T-cell (primary cell): ENCODE results near the gene CIAPIN1. TPM values are rescaled to one million over a fixed set of nuclear protein-coding genes. Genes with fewer than 3 reads are reported as not detected.

ENCODE experiments used
- ATAC-seq, 4 experiments: fragments of 200-7000 bp in 3 of 4; fragments of 150-1000 bp in 1 of 4; cut with Tn5 transposase; replicated peaks in 1 of 4; 1 replicate in 3 of 4; 2 replicates in 1 of 4; pipeline ENCODE4 v1.10.0; 2021; ENCODE audit warnings: moderate library complexity in 3 of 4, mild to moderate bottlenecking in 2 of 4, moderate number of reproducible peaks in 1 of 4
- CTCF ChIA-PET, 2 donors: fragments of 300-600 bp; sonication (Branson Sonifier 250); formaldehyde crosslinking; loops; one replicate each; lab custom pipeline; 2022; ENCODE audit warnings: antibody characterized with exemption in 2 of 2; lab: Charles Lee
- POLR2A ChIA-PET, 2 donors: fragments of 300-600 bp; sonication (Branson Sonifier 250); formaldehyde crosslinking; loops; one replicate each; lab custom pipeline; 2022; ENCODE audit warnings: antibody characterized with exemption in 2 of 2; lab: Charles Lee
- DNase-seq, 35 experiments: peaks; one replicate each; pipeline versions ENCODE4 v3.0.0 to v3.0.0-alpha.2; 2013 to 2023
- H3K27ac ChIP-seq: one replicate; pipeline ENCODE4 v1.5.1; 2013; ENCODE audit warnings: low read length
- H3K27me3 ChIP-seq, 2 experiments: replicated peaks in 1 of 2; 1 replicate in 1 of 2; 2 replicates in 1 of 2; pipeline versions ENCODE4 v1.6.1 to v1.7.0; 2013; ENCODE audit warnings: low read length in 1 of 2, mixed read lengths in 1 of 2; ENCODE audit not compliant: control insufficient read depth in 2 of 2, insufficient read depth in 2 of 2; ENCODE audit errors: extremely low read depth in 1 of 2
- H3K36me3 ChIP-seq, 2 donors: 1 replicate in 1 of 2; 2 replicates in 1 of 2; pipeline versions ENCODE4 v1.6.1 to v1.7.0; 2013; ENCODE audit warnings: low read length in 1 of 2; ENCODE audit not compliant: control insufficient read depth in 2 of 2, insufficient read depth in 1 of 2; ENCODE audit errors: extremely low read depth in 1 of 2
- H3K4me1 ChIP-seq, 2 experiments: 1 replicate in 1 of 2; 2 replicates in 1 of 2; pipeline versions ENCODE4 v1.6.1 to v1.7.0; 2013; ENCODE audit warnings: low read length in 2 of 2, mixed read lengths in 1 of 2; ENCODE audit not compliant: insufficient read depth in 2 of 2, control insufficient read depth in 1 of 2; ENCODE audit errors: extremely low read depth in 1 of 2
- H3K4me3 ChIP-seq, 2 donors: 1 replicate in 1 of 2; 2 replicates in 1 of 2; pipeline versions ENCODE4 v1.5.1 to v1.7.0; 2013; ENCODE audit warnings: mild to moderate bottlenecking in 2 of 2, low read length in 1 of 2, moderate library complexity in 1 of 2; ENCODE audit not compliant: control insufficient read depth in 1 of 2; ENCODE audit errors: extremely low read depth in 1 of 2
- H3K9me3 ChIP-seq: 2 replicates; pipeline ENCODE4 v1.7.0; 2013
- H3K27ac Mint-ChIP-seq, 2 donors: one replicate each; pipeline ENCODE4 v1.8.0; 2020 to 2021; ENCODE audit warnings: mild to moderate bottlenecking in 2 of 2, mixed read lengths in 2 of 2
- H3K27me3 Mint-ChIP-seq, 2 donors: one replicate each; pipeline ENCODE4 v1.8.0; 2021 to 2022; ENCODE audit warnings: mixed read lengths in 2 of 2
- H3K36me3 Mint-ChIP-seq: one replicate; pipeline ENCODE4 v1.8.0; 2021; ENCODE audit warnings: mixed read lengths
- H3K4me1 Mint-ChIP-seq, 3 donors: one replicate each; pipeline ENCODE4 v1.8.0; 2020 to 2022; ENCODE audit warnings: mixed read lengths in 3 of 3, mild to moderate bottlenecking in 1 of 3
- H3K4me3 Mint-ChIP-seq, 3 donors: one replicate each; pipeline ENCODE4 v1.8.0; 2020 to 2022; ENCODE audit warnings: mild to moderate bottlenecking in 3 of 3, mixed read lengths in 3 of 3, moderate library complexity in 3 of 3
- H3K9me3 Mint-ChIP-seq, 3 donors: one replicate each; pipeline ENCODE4 v1.8.0; 2020 to 2022; ENCODE audit warnings: mixed read lengths in 3 of 3
- WGBS: methylation state at CpG from one replicate; pipeline ENCODE4 v1.1.5; 2013; ENCODE audit warnings: missing lambda C conversion rate; ENCODE audit not compliant: insufficient coverage; 5-methylcytosine and 5-hydroxymethylcytosine counted together
- total RNA-seq, 35 experiments: library from RNA in 6 of 35; stranded (reverse) in 6 of 35; fragments of 120-200 nt in 1 of 35; gene quantifications; one replicate each; pipeline versions ENCODE4 v1.2.1 to v1.2.4 and lab custom pipeline; 2013 to 2026

Gene CIAPIN1
- total RNA-seq, 5 donors from 2014 or later (not counting 1 experiment from before 2014, with no cell fraction given) = 26.5 to 46.8 (median 28.5) TPM

DNA sequence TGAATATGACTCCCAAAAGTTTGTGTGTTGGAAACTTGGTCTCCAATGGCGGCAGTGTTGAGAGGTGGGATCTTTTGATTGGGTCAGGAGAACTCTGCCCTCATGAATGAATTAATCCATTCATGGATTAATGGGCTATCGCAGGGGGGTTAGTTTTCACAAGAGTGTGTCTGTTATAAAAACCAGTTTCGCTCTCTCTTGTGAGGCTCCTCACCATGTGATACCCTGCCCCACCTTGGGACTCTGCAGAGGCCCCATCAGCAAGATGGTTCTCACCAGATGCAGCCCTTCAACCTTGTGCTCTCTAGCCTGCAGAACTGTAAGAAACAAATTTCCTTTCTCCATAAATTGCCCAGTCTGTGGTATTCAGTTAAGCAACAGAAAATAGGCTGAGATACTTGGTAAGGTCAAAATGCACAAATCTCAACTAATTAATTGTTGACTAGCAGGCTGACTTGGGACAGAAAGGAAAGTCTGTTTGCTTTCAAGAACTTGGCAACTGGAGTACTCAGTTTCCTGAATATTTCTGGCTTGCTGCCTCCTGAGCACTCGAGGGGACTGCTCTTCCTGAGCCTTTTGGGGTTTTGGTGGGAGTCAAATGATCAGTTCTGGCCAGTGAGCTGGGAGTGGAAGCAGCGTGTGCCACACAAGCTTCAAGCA lies 56.4 kb downstream of the CIAPIN1 start:
- H3K4me3 ChIP-seq = no peak overlapping the region
- Mint-ChIP-seq H3K4me1 (no peaks in the 10 kb centered on the region), H3K9me3 (no peaks in the 10 kb centered on the region), H3K27me3 (peaks cover 0 to 8% of the 10 kb centered on the region in 2 donors), H3K36me3 (no peaks in the 10 kb centered on the region), H3K27ac (no peak overlapping the region), H3K4me3 (no peak overlapping the region)
- CTCF ChIA-PET = interaction anchor here in 1 of 2 donors (0.7 kb wide), 1 partner anchor 188 kb away, joined by 6 read pairs; no protein-coding TSS in a partner anchor
- POLR2A ChIA-PET = no interaction called here
- no peak for DNase-seq
- 43% methylated on average over 2 of the region's 5 CpGs for WGBS
- ATAC-seq = no peak
- no peaks in the 10 kb centered on the region for H3K36me3 ChIP-seq
- no peak overlapping the region for H3K27ac ChIP-seq
- no peaks in the 10 kb centered on the region for H3K4me1 ChIP-seq
- H3K27me3 ChIP-seq = peaks cover 0 to 16% of the 10 kb centered on the region in 2 experiments
- H3K9me3 ChIP-seq = no peaks in the 10 kb centered on the region

DNA sequence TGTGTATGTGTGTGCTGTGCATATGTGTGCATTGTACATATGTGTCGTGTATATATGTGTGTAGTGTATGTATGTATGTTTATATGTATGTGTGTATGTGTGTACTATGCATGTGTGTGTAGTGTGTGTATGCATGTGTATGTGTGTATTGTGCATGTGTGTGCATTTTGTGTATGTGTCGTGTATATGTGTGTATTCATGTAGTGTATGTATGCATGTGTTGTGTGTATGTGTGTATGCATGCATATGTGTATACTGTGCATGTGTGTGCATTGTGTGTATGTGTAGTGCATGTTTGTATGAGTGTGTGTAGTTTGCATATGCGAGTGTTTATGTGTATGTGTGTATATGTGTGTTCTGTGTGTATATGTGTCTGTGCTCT lies 58.1 kb downstream of the CIAPIN1 start:
- H3K36me3 Mint-ChIP-seq = no peaks in the 10 kb centered on the region
- DNase-seq (no peak), ATAC-seq (no peak)
- H3K36me3 ChIP-seq = no peaks in the 10 kb centered on the region
- H3K9me3 ChIP-seq = no peaks in the 10 kb centered on the region
- no peak overlapping the region for H3K4me3 Mint-ChIP-seq
- CTCF ChIA-PET = no interaction called here
- H3K9me3 Mint-ChIP-seq = no peaks in the 10 kb centered on the region
- POLR2A ChIA-PET = no interaction called here
- H3K4me3 ChIP-seq = no peak overlapping the region
- H3K27me3 Mint-ChIP-seq = peaks cover 0 to 6% of the 10 kb centered on the region in 2 donors
- H3K27me3 ChIP-seq = peaks cover 0 to 18% of the 10 kb centered on the region in 2 experiments
- 93% methylated on average over 3 of the region's 3 CpGs for WGBS
- no peaks in the 10 kb centered on the region for H3K4me1 ChIP-seq
- H3K27ac ChIP-seq = no peak overlapping the region
- no peaks in the 10 kb centered on the region for H3K4me1 Mint-ChIP-seq
- H3K27ac Mint-ChIP-seq = no peak overlapping the region

DNA sequence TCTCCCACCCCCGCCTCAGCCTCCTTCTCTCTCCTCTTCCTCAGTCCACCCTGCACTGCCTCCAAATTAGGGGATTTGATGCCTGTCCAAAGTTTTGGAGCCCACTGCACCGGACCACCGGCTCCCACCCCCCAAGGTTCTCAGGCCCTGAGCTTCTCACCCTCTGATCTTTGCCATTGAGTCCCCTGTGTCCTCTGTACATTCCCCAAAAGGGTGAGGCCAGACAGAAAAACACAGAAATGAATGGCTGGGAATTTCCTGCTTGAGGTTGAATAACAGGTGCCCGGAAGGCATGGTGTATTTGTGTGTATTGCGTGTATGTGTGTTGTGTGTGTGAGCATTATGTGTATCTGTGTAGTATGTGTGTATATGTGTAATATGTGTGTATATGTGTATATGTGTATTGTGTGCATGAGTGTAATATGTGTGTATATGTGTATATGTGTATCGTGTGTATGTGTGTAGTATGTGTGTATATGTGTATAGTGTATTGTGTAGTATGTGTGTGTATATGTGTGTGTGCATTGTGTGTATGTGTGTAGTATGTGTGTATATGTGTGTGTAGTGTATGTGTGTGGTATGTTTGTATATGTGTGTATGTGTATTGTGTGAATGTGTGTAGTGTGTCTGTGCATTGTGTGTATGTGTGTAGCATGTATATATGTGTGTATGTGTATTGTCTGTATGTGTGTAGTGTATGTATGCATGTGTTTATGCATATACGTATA lies 58.7 kb downstream of the CIAPIN1 start:
- Mint-ChIP-seq H3K27ac (no peak overlapping the region), H3K9me3 (no peaks in the 10 kb centered on the region), H3K36me3 (no peaks in the 10 kb centered on the region), H3K4me3 (no peak overlapping the region), H3K27me3 (peaks cover 0 to 6% of the 10 kb centered on the region in 2 donors), H3K4me1 (no peaks in the 10 kb centered on the region)
- ChIA-PET POLR2A (no interaction called here), CTCF (no interaction called here)
- Histone ChIP-seq H3K36me3 (no peaks in the 10 kb centered on the region), H3K27me3 (peaks cover 0 to 14% of the 10 kb centered on the region in 2 experiments), H3K4me1 (no peaks in the 10 kb centered on the region), H3K27ac (no peak overlapping the region), H3K4me3 (no peak overlapping the region), H3K9me3 (no peaks in the 10 kb centered on the region)
- ATAC-seq (no peak), DNase-seq (no peak)
- 60% methylated on average over 5 of the region's 7 CpGs for WGBS

DNA sequence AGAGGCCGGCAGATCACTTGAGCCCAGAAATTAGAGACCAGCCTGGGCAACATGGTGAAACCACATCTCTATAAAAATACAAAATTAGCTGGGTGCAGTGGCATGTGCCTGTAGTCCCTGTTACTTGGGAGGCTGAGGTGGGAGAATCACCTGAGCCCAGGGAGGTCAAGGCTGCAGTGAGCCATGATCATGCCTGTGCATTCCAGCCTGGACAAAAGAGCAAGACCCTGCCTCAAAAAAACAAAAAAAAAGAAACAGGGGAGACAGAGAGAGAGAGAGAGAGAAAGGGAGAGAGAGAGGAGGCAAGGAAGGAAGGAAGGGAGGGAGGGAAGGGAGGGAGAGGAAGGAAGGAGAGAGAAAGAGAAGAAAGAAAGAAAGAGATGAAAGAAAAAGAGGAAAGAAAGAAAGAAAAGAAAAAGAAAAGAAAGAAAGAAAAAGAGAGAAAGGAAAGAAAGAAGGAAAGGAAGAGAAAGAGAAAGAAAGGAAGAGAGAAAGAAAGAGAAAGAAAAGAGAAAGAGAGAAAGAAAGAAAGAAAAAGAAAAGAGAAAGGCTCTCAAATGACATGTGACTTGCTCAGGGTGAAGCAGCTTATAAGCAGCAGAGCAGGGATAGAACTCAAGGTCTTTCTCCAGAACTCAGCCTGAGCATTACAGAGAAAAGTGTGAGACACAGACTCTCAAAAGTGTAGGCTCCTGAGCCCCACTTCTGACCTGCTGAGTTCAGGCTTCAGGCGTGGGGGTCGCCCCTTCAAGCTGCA lies 59.4 kb downstream of the CIAPIN1 start:
- DNase-seq = no peak
- no peak overlapping the region for H3K4me3 ChIP-seq
- CTCF ChIA-PET = no interaction called here
- Mint-ChIP-seq H3K36me3 (no peaks in the 10 kb centered on the region), H3K4me3 (no peak overlapping the region), H3K9me3 (no peaks in the 10 kb centered on the region), H3K4me1 (no peaks in the 10 kb centered on the region), H3K27ac (no peak overlapping the region), H3K27me3 (peaks cover 0 to 3% of the 10 kb centered on the region in 2 donors)
- no peaks in the 10 kb centered on the region for H3K4me1 ChIP-seq
- 53% methylated on average over 2 of the region's 3 CpGs for WGBS
- POLR2A ChIA-PET = no interaction called here
- no peak for ATAC-seq
- no peaks in the 10 kb centered on the region for H3K9me3 ChIP-seq
- H3K27me3 ChIP-seq = peaks cover 0 to 14% of the 10 kb centered on the region in 2 experiments
- no peaks in the 10 kb centered on the region for H3K36me3 ChIP-seq
- no peak overlapping the region for H3K27ac ChIP-seq

DNA sequence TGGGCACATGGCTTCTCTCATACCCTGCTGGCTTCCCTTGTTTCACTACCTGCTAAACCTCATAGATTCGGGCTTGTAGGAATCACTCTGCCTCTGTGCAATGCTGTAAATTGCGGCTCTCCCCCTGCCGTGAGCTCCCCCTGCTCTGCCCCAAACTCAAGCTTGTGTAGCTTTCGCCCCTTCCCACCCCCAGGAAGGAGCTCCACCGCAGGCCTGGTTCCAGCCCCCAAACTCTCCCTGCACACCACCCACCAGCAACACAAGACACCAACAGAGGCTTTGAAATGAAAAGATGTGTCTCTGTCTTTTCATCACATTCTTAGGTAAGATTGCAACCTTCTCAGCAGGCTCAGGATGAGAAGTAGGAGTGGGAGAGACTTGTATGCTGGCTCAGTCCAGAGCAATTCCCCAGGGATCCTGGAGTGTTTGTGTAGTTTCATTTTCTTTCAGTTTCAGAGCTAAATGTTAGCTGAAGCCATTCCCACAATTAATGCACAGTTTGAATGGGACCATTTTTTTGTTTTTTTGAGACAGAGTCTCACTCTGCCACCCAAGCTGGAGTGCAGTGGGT lies 60.7 kb downstream of the CIAPIN1 start:
- CTCF ChIA-PET = no interaction called here
- H3K27ac Mint-ChIP-seq = no peak overlapping the region
- Histone ChIP-seq H3K36me3 (no peaks in the 10 kb centered on the region), H3K9me3 (no peaks in the 10 kb centered on the region), H3K4me1 (no peaks in the 10 kb centered on the region), H3K4me3 (no peak overlapping the region), H3K27me3 (peaks cover 0 to 14% of the 10 kb centered on the region in 2 experiments), H3K27ac (no peak overlapping the region)
- POLR2A ChIA-PET = no interaction called here
- DNase-seq (no peak), ATAC-seq (no peak)
- 37% methylated on average over 3 of the region's 5 CpGs for WGBS
- H3K4me1 Mint-ChIP-seq = peaks cover 0 to 2% (median 1%) of the 10 kb centered on the region in 3 donors
- no peaks in the 10 kb centered on the region for H3K36me3 Mint-ChIP-seq
- no peak overlapping the region for H3K4me3 Mint-ChIP-seq
- H3K27me3 Mint-ChIP-seq = no peaks in the 10 kb centered on the region
- H3K9me3 Mint-ChIP-seq = no peaks in the 10 kb centered on the region

DNA sequence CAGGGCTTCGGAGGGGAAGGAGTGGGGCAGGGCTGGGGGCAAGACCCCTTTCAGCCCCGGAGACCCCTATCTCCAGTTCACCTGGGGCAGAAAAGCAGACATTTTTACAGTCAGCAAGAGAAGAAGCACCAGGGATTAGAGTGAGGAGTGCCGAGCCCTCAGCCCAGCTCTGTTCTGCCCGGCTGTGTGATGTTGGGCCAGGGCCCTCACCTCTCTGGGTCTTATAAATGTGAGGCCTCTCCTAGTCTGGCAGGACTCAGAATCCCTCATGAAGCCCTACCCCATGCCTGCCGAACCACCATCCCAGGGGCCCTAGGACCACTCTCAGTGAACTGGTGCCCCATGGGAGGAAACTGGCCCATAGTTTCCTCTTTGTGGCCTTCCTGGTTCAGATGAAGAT lies 62.1 kb downstream of the CIAPIN1 start:
- Histone ChIP-seq H3K27me3 (peaks cover 0 to 14% of the 10 kb centered on the region in 2 experiments), H3K9me3 (no peaks in the 10 kb centered on the region), H3K4me1 (peaks cover 0 to 6% of the 10 kb centered on the region in 2 experiments), H3K27ac (no peak overlapping the region), H3K36me3 (no peaks in the 10 kb centered on the region), H3K4me3 (no peak overlapping the region)
- no peaks in the 10 kb centered on the region for H3K9me3 Mint-ChIP-seq
- POLR2A ChIA-PET = no interaction called here
- no peak overlapping the region for H3K27ac Mint-ChIP-seq
- H3K4me3 Mint-ChIP-seq = no peak overlapping the region
- no peaks in the 10 kb centered on the region for H3K27me3 Mint-ChIP-seq
- H3K4me1 Mint-ChIP-seq = peaks cover 0 to 9% (median 8%) of the 10 kb centered on the region in 3 donors
- 100% methylated on average over 2 of the region's 5 CpGs for WGBS
- no peaks in the 10 kb centered on the region for H3K36me3 Mint-ChIP-seq
- DNase-seq (no peak), ATAC-seq (no peak)
- CTCF ChIA-PET = no interaction called here
